T follicular helper cell (primary cell): ENCODE measurements around the gene ARRDC2.
"Not testable (repeated sequence)": the region's sequence is repeated elsewhere in the genome, so short reads cannot be mapped to it uniquely, and the experiment has no call there.

Experiments
- DNase-seq: peaks from one replicate; pipeline ENCODE4 v3.0.0-alpha.2; 2020; ENCODE audit warnings: low read depth

The ARRDC2 gene

GRCh38 chr19:17989425-17990094 lies 18.4 kb upstream of the ARRDC2 start:
- no peak for DNase-seq

- DNase-seq, result no peak
Measured at GRCh38 chr19:17993076-17993813, 14.7 kb upstream of the ARRDC2 start.

GRCh38 chr19:17996826-17997316 lies 11.1 kb upstream of the ARRDC2 start:
- DNase-seq, result peak; percentile 75

GRCh38 chr19:17997969-17998826 lies 9.8 kb upstream of the ARRDC2 start:
- DNase-seq, result no peak

GRCh38 chr19:17998827-17999150 lies 9.2 kb upstream of the ARRDC2 start:
- DNase-seq, result no peak

GRCh38 chr19:17999684-18000479 lies 8.1 kb upstream of the ARRDC2 start:
- no peak for DNase-seq

- DNase-seq, result no peak
Measured at GRCh38 chr19:18000480-18000914, 7.5 kb upstream of the ARRDC2 start.

GRCh38 chr19:18000915-18001776 lies 6.8 kb upstream of the ARRDC2 start:
- peak; percentile 90 for DNase-seq

- DNase-seq, result no peak
Measured at GRCh38 chr19:18001777-18002345, 6.1 kb upstream of the ARRDC2 start.

GRCh38 chr19:18002347-18002850 lies 5.6 kb upstream of the ARRDC2 start:
- no peak for DNase-seq

- DNase-seq, result not testable (repeated sequence)
Measured at GRCh38 chr19:18005750-18006149, 2.2 kb upstream of the ARRDC2 start.

- DNase-seq, result peak; percentile 70
Measured at GRCh38 chr19:18007044-18007916, 690 bp upstream of the ARRDC2 start.

- DNase-seq, result no peak
Measured at GRCh38 chr19:18008814-18009213, 844 bp downstream of the ARRDC2 start.

- DNase-seq, result no peak
Measured at GRCh38 chr19:18009412-18010066, 1.6 kb downstream of the ARRDC2 start.

GRCh38 chr19:18010149-18010548 lies 2.2 kb downstream of the ARRDC2 start:
- no peak for DNase-seq

- no peak for DNase-seq
Measured at GRCh38 chr19:18013210-18014111, 5.5 kb downstream of the ARRDC2 start.

GRCh38 chr19:18014197-18014596 lies 6.2 kb downstream of the ARRDC2 start:
- DNase-seq, result peak; percentile 50
